Purkinje cell (primary cell): ENCODE data around the gene AKAP7. TPM values are rescaled to one million over a fixed set of nuclear protein-coding genes. Genes with fewer than 3 reads are reported as not detected.

Experiments
- polyA plus RNA-seq: library from polyadenylated mRNA; unstranded; fragments of >200 nt; fragmentation: Nextera tagmentation; gene quantifications from 2 replicates; pipeline ENCODE4 v1.2.1, GENCODE V29; 2014

Gene AKAP7
- polyA plus RNA-seq: 138 and 140 TPM in 2 replicates

GRCh38 chr6:131135244-131136020 lies at the start of gene AKAP7:
Gene AKAP7 (plus strand): TSS chr6:131135467. CDS start chr6:131135764, 297 bp downstream.

Other genes starting within 250 kb of the AKAP7 start
- gene EPB41L2, start 72.2 kb upstream of the AKAP7 start, polyA plus RNA-seq: 5.9 and 7.5 TPM in 2 replicates